Panc1 (cell line): ENCODE data around the gene TPD52L1. TPM values are rescaled to one million over a fixed set of nuclear protein-coding genes. Genes with fewer than 3 reads are reported as not detected.

ENCODE experiments used
- ATAC-seq: fragments of 200-7000 bp; cut with Tn5 transposase; 2 replicates; pipeline ENCODE4 v1.9.1; 2020; ENCODE audit warnings: mild to moderate bottlenecking, moderate library complexity
- BruUV-seq: library from RNA; stranded (reverse); fragments of 400-500 nt; replicated peaks from 2 replicates; lab custom pipeline; 2021; lab: Mats Ljungman, UMichigan
- CTCF ChIA-PET: fragments of 300-600 bp; sonication (Branson Sonifier 250); formaldehyde crosslinking; loops from one replicate; lab custom pipeline; 2022; ENCODE audit warnings: antibody characterized with exemption; lab: Charles Lee
- POLR2A ChIA-PET: fragments of 300-600 bp; sonication (Branson Sonifier 250); formaldehyde crosslinking; loops from one replicate; lab custom pipeline; 2022; ENCODE audit warnings: antibody characterized with exemption; lab: Charles Lee
- DNase-seq: peaks from one replicate; pipeline ENCODE4 v3.0.0-alpha.2; 2010; ENCODE audit warnings: low read depth, low spot score
- H3K27ac ChIP-seq: 2 replicates; pipeline ENCODE4 v1.5.1; 2011; ENCODE audit warnings: mild to moderate bottlenecking, low read length, inconsistent platforms
- H3K27me3 ChIP-seq: fragments of 200-500 bp; sonication (Bioruptor generic); 2 replicates; pipeline ENCODE4 v1.6.0; 2014; ENCODE audit warnings: low read length, inconsistent platforms; ENCODE audit not compliant: control insufficient read depth, insufficient read depth
- H3K36me3 ChIP-seq: fragments of 200-500 bp; sonication (Bioruptor generic); 2 replicates; pipeline ENCODE4 v1.5.1; 2014; ENCODE audit warnings: inconsistent platforms, mild to moderate bottlenecking, low read length, moderate library complexity; ENCODE audit not compliant: control insufficient read depth, insufficient read depth
- H3K4me1 ChIP-seq: 2 replicates; pipeline ENCODE4 v1.5.1; 2011; ENCODE audit warnings: inconsistent platforms, mild to moderate bottlenecking, low read length, moderate library complexity; ENCODE audit not compliant: control insufficient read depth, insufficient read depth
- H3K4me3 ChIP-seq, 2 experiments: 2 replicates each; pipeline ENCODE4 v1.5.1; 2011 to 2012; ENCODE audit warnings: low read depth in 2 of 2, low read length in 2 of 2, mild to moderate bottlenecking in 2 of 2, inconsistent platforms in 1 of 2, moderate library complexity in 1 of 2
- H3K9me3 ChIP-seq: fragments of 200-500 bp; sonication (Bioruptor generic); 2 replicates; pipeline ENCODE4 v1.5.1; 2014; ENCODE audit warnings: low read depth, mild to moderate bottlenecking, inconsistent platforms, low read length, moderate library complexity; ENCODE audit not compliant: control insufficient read depth, insufficient read depth
- CTCF ChIP-seq: fragments of 450-650 bp; IDR thresholded peaks from 2 replicates; pipeline ENCODE4 v1.5.1; 2017; ENCODE audit warnings: mild to moderate bottlenecking
- POLR2AphosphoS5 ChIP-seq: IDR thresholded peaks from 2 replicates; pipeline ENCODE4 v1.6.1; 2012; ENCODE audit warnings: mild to moderate bottlenecking, low read depth, low read length, moderate library complexity
- REST ChIP-seq, 2 experiments: IDR thresholded peaks; 2 replicates each; pipeline ENCODE4 v1.6.1; 2011 to 2012; ENCODE audit warnings: low read depth in 2 of 2, control low read depth in 1 of 2, low read length in 1 of 2, mild to moderate bottlenecking in 1 of 2, moderate library complexity in 1 of 2; ENCODE audit not compliant: insufficient read depth in 1 of 2
- SIN3A ChIP-seq: IDR thresholded peaks from 2 replicates; pipeline ENCODE4 v1.6.1; 2012; ENCODE audit warnings: low read depth, mild to moderate bottlenecking, low read length, moderate library complexity, borderline replicate concordance; ENCODE audit not compliant: insufficient read depth
- TCF7L2 ChIP-seq: IDR thresholded peaks from 2 replicates; pipeline ENCODE4 v1.6.1; 2011; ENCODE audit warnings: mild to moderate bottlenecking, low read depth, low read length, inconsistent platforms
- in situ Hi-C: cut with HindIII; loops from 2 replicates; pipeline ENCODE4 v1.10.0; 2016; ENCODE audit warnings: low sequenced_read_pairs, low pct_unique_long_range_greater_than_20kb
- intact Hi-C: fragments of 100-400 bp; cut with micrococcal nuclease; formaldehyde crosslinking; loops from one replicate; pipeline ENCODE4 v1.10.0; 2022; ENCODE audit not compliant: unreplicated experiment
- total RNA-seq: library from RNA; stranded (reverse); gene quantifications from one replicate; pipeline ENCODE4 v1.2.1, GENCODE V29; 2021; ENCODE audit not compliant: unreplicated experiment

The TPD52L1 gene
- total RNA-seq, 1 experiment from 2014 or later: 2.9 TPM

- ATAC-seq: no peak
- Histone ChIP-seq H3K27ac (no peak overlapping the region), H3K27me3 (no peaks in the 10 kb centered on the region; the same call in 1 of the 2 replicates), H3K4me1 (no peaks in the 10 kb centered on the region), H3K9me3 (no peaks in the 10 kb centered on the region), H3K36me3 (no peaks in the 10 kb centered on the region), H3K4me3 (no peak overlapping the region)
- TF ChIP-seq TCF7L2 (no peak), REST (IDR thresholded peaks at IDR 0.05; ENCODE audit: insufficient read depth in 1 of 2, low read depth in 2 of 2, low read length in 1 of 2) (no peak), SIN3A (no peak), POLR2AphosphoS5 (no peak), CTCF (no peak)
- in situ Hi-C loops: no loop called here
- POLR2A ChIA-PET: no interaction called here
- CTCF ChIA-PET: no interaction called here
- BruUV-seq: no TSS peak
- no peak for DNase-seq
- intact Hi-C loops: no loop called here
Observed at GRCh38 chr6:125233202-125233601, 79.6 kb downstream of the TPD52L1 start.

- Histone ChIP-seq H3K36me3 (no peaks in the 10 kb centered on the region), H3K27ac (no peak overlapping the region), H3K4me1 (no peaks in the 10 kb centered on the region), H3K9me3 (no peaks in the 10 kb centered on the region), H3K27me3 (no peaks in the 10 kb centered on the region), H3K4me3 (no peak overlapping the region)
- ATAC-seq (no peak), DNase-seq (no peak)
- BruUV-seq: no TSS peak
- POLR2A ChIA-PET: no interaction called here
- intact Hi-C loops (no loop called here), in situ Hi-C loops (no loop called here)
- CTCF ChIA-PET: no interaction called here
- TF ChIP-seq CTCF (no peak), TCF7L2 (no peak), REST (IDR thresholded peaks at IDR 0.05; ENCODE audit: insufficient read depth in 1 of 2, low read depth in 2 of 2, low read length in 1 of 2) (no peak), SIN3A (no peak)
Observed at GRCh38 chr6:125236536-125237327, 83.2 kb downstream of the TPD52L1 start.
